Measurements from ENCODE around the gene ALDH6A1. TPM values are rescaled to one million over a fixed set of nuclear protein-coding genes. Genes with fewer than 3 reads are reported as not detected.

The ALDH6A1 gene
- total and polyA plus RNA-seq, 2 of the 13 experiments (the other 11 are each of a cell fraction or from before 2014, with no cell fraction given): 26.9 to 49.9 TPM

GRCh38 chr14:74085047-74085637 is 889 bp upstream of the ALDH6A1 start (continued):
- TF ChIP-seq HOXA3 (CRISPR knock-in tag; IDR thresholded peaks at IDR 0.05) (no peak), ZBTB10 (CRISPR knock-in tag; IDR thresholded peaks at IDR 0.05; ENCODE audit: borderline replicate concordance) (no peak), POLR2A (IDR thresholded peaks at IDR 0.05; ENCODE audit: insufficient read depth in 1 of 2, low read depth in 2 of 2, low read length in 2 of 2) (no peak), MYNN (CRISPR knock-in tag; IDR thresholded peaks at IDR 0.05; ENCODE audit: low read depth) (0 out of 2 replicates have a peak, but pooled peaks have one; percentile 5), ZBTB25 (CRISPR knock-in tag; IDR thresholded peaks at IDR 0.05) (no peak), KAT7 (CRISPR knock-in tag; IDR thresholded peaks at IDR 0.05; ENCODE audit: borderline replicate concordance) (no peak), RFX5 (IDR thresholded peaks at IDR 0.05; ENCODE audit: low read depth, low read length) (no peak), ZNF740 (CRISPR knock-in tag; IDR thresholded peaks at IDR 0.05) (no peak), MIER2 (CRISPR knock-in tag; IDR thresholded peaks at IDR 0.05) (no peak), ZBTB26 (CRISPR knock-in tag; IDR thresholded peaks at IDR 0.05; ENCODE audit: borderline replicate concordance) (no peak), ZNF7 (CRISPR knock-in tag; IDR thresholded peaks at IDR 0.05) (no peak), ARID2 (CRISPR knock-in tag; IDR thresholded peaks at IDR 0.05; ENCODE audit: borderline replicate concordance) (no peak), SMAD3 (CRISPR knock-in tag; IDR thresholded peaks at IDR 0.05) (no peak), ZNF558 (CRISPR knock-in tag; IDR thresholded peaks at IDR 0.05; ENCODE audit: borderline replicate concordance) (no peak), JDP2 (CRISPR knock-in tag; IDR thresholded peaks at IDR 0.05; ENCODE audit: borderline replicate concordance) (no peak), SIN3B (IDR thresholded peaks at IDR 0.05; ENCODE audit: low read length) (no peak), ZNF550 (CRISPR knock-in tag; IDR thresholded peaks at IDR 0.05; ENCODE audit: borderline replicate concordance) (no peak), HDAC2 (CRISPR knock-in tag; IDR thresholded peaks at IDR 0.05) (0 out of 2 replicates have a peak, but pooled peaks have one; percentile 0), GLI4 (CRISPR knock-in tag; IDR thresholded peaks at IDR 0.05; ENCODE audit: borderline replicate concordance) (no peak), EHMT2 (IDR thresholded peaks at IDR 0.05; ENCODE audit: borderline replicate concordance, low read depth, low read length) (no peak), ZNF281 (CRISPR knock-in tag; IDR thresholded peaks at IDR 0.05; ENCODE audit: borderline replicate concordance) (no peak), FOSL1 (CRISPR knock-in tag; IDR thresholded peaks at IDR 0.05; ENCODE audit: borderline replicate concordance) (no peak), SIX4 (CRISPR knock-in tag; IDR thresholded peaks at IDR 0.05) (no peak)

Data from HepG2 (cell line).